ENCODE data around the gene ASPHD2. TPM values are rescaled to one million over a fixed set of nuclear protein-coding genes. Genes with fewer than 3 reads are reported as not detected.
"Not testable (repeated sequence)": the region's sequence is repeated elsewhere in the genome, so short reads cannot be mapped to it uniquely, and the experiment has no call there.

ASPHD2 gene
- total RNA-seq, 2 experiments from 2014 or later = 9.2 to 10.0 TPM

- Mint-ChIP-seq H3K36me3 (ENCODE audit: low read depth) (no peaks in the 10 kb centered on the region), H3K4me1 (ENCODE audit: low read depth) (peaks cover 1% of the 10 kb centered on the region), H3K27ac (no peak overlapping the region), H3K9me3 (ENCODE audit: insufficient read depth) (no peaks in the 10 kb centered on the region), H3K4me3 (no peak overlapping the region), H3K27me3 (ENCODE audit: low read depth) (peaks cover 2% of the 10 kb centered on the region)
- POLR2A ChIA-PET = no interaction called here
- peak; percentile 85 for ATAC-seq
- DNase-seq = peak; percentile 66
- CTCF ChIA-PET = interaction anchor here (0.8 to 4.9 kb wide), 5 partner anchors 32 to 275 kb away, joined by 3 to 52 read pairs (median 5); no protein-coding TSS in a partner anchor
These were observed 30.3 kb upstream of the ASPHD2 start for GRCh38 chr22:26398741-26399153.

GRCh38 chr22:26399289-26399688 lies 29.8 kb upstream of the ASPHD2 start:
- POLR2A ChIA-PET = no interaction called here
- CTCF ChIA-PET = interaction anchor here (1.0 to 4.9 kb wide), 6 partner anchors 11 to 274 kb away, joined by 3 to 52 read pairs (median 6); no protein-coding TSS in a partner anchor

GRCh38 chr22:26401726-26402125 lies 27.3 kb upstream of the ASPHD2 start:
- H3K27me3 Mint-ChIP-seq (ENCODE audit: low read depth) = peaks cover 8% of the 10 kb centered on the region
- CTCF ChIA-PET = interaction anchor here (0.9 to 1.6 kb wide), 4 partner anchors 34 to 60 kb away, joined by 3 to 7 read pairs (median 5); no protein-coding TSS in a partner anchor
- no peaks in the 10 kb centered on the region for H3K9me3 Mint-ChIP-seq (ENCODE audit: insufficient read depth)
- ATAC-seq (no peak), DNase-seq (no peak)
- POLR2A ChIA-PET = no interaction called here
- H3K27ac Mint-ChIP-seq = no peak overlapping the region
- H3K4me3 Mint-ChIP-seq = no peak overlapping the region
- no peaks in the 10 kb centered on the region for H3K36me3 Mint-ChIP-seq (ENCODE audit: low read depth)
- H3K4me1 Mint-ChIP-seq (ENCODE audit: low read depth) = peaks cover 10% of the 10 kb centered on the region

More at GRCh38 chr22:26399289-26399688, 29.8 kb upstream of the ASPHD2 start:
- H3K4me3 Mint-ChIP-seq = no peak overlapping the region
- ATAC-seq (no peak), DNase-seq (no peak)
- no peaks in the 10 kb centered on the region for H3K36me3 Mint-ChIP-seq (ENCODE audit: low read depth)
- no peaks in the 10 kb centered on the region for H3K9me3 Mint-ChIP-seq (ENCODE audit: insufficient read depth)
- H3K4me1 Mint-ChIP-seq (ENCODE audit: low read depth) = peaks cover 3% of the 10 kb centered on the region
- peaks cover 2% of the 10 kb centered on the region for H3K27me3 Mint-ChIP-seq (ENCODE audit: low read depth)
- H3K27ac Mint-ChIP-seq = no peak overlapping the region

GRCh38 chr22:26404851-26405421 lies 24.1 kb upstream of the ASPHD2 start:
- ChIA-PET CTCF (interaction anchor here (1.1 to 1.8 kb wide), 3 partner anchors 37 to 260 kb away, joined by 4 to 10 read pairs (median 5); no protein-coding TSS in a partner anchor), POLR2A (interaction anchor here (0.7 to 1.3 kb wide), 2 partner anchors 23 to 67 kb away, joined by 3 to 5 read pairs; no protein-coding TSS in a partner anchor)
- H3K27me3 Mint-ChIP-seq (ENCODE audit: low read depth) = peaks cover 14% of the 10 kb centered on the region
- H3K9me3 Mint-ChIP-seq (ENCODE audit: insufficient read depth) = no peaks in the 10 kb centered on the region
- ATAC-seq = no peak
- H3K4me3 Mint-ChIP-seq = no peak overlapping the region
- peaks cover 10% of the 10 kb centered on the region for H3K4me1 Mint-ChIP-seq (ENCODE audit: low read depth)
- H3K36me3 Mint-ChIP-seq (ENCODE audit: low read depth) = no peaks in the 10 kb centered on the region
- H3K27ac Mint-ChIP-seq = no peak overlapping the region
- no peak for DNase-seq

GRCh38 chr22:26406118-26406517 lies 22.9 kb upstream of the ASPHD2 start:
- H3K27me3 Mint-ChIP-seq (ENCODE audit: low read depth) = peaks cover 18% of the 10 kb centered on the region
- H3K4me1 Mint-ChIP-seq (ENCODE audit: low read depth) = peaks cover 10% of the 10 kb centered on the region
- ATAC-seq (no peak), DNase-seq (no peak)
- H3K27ac Mint-ChIP-seq = no peak overlapping the region
- no peaks in the 10 kb centered on the region for H3K9me3 Mint-ChIP-seq (ENCODE audit: insufficient read depth)
- CTCF ChIA-PET = interaction anchor here (1.5 to 1.8 kb wide), 2 partner anchors 38 to 55 kb away, joined by 5 to 10 read pairs; no protein-coding TSS in a partner anchor
- H3K36me3 Mint-ChIP-seq (ENCODE audit: low read depth) = no peaks in the 10 kb centered on the region
- POLR2A ChIA-PET = interaction anchor here (0.7 kb wide), 1 partner anchor 502 kb away, joined by 3 read pairs; no protein-coding TSS in a partner anchor
- H3K4me3 Mint-ChIP-seq = no peak overlapping the region

- not testable (repeated sequence) for H3K36me3 Mint-ChIP-seq (ENCODE audit: low read depth); H3K9me3 Mint-ChIP-seq (ENCODE audit: insufficient read depth); ATAC-seq; H3K4me3 Mint-ChIP-seq; H3K4me1 Mint-ChIP-seq (ENCODE audit: low read depth); H3K27ac Mint-ChIP-seq; DNase-seq
- POLR2A ChIA-PET = interaction anchor here (0.7 kb wide), 1 partner anchor 254 kb away, joined by 3 read pairs; no protein-coding TSS in a partner anchor
- CTCF ChIA-PET = interaction anchor here (2.3 kb wide), 1 partner anchor 44 kb away, joined by 6 read pairs; no protein-coding TSS in a partner anchor
- H3K27me3 Mint-ChIP-seq (ENCODE audit: low read depth) = peaks cover 22% of the 10 kb centered on the region
These were observed 20.4 kb upstream of the ASPHD2 start for GRCh38 chr22:26408562-26409220.

- Mint-ChIP-seq H3K27ac (no peak overlapping the region), H3K36me3 (ENCODE audit: low read depth) (no peaks in the 10 kb centered on the region), H3K27me3 (ENCODE audit: low read depth) (peaks cover 25% of the 10 kb centered on the region), H3K9me3 (ENCODE audit: insufficient read depth) (no peaks in the 10 kb centered on the region), H3K4me1 (ENCODE audit: low read depth) (peaks cover 1% of the 10 kb centered on the region), H3K4me3 (no peak overlapping the region)
- DNase-seq (no peak), ATAC-seq (no peak)
- ChIA-PET POLR2A (no interaction called here), CTCF (interaction anchor here (1.0 to 2.3 kb wide), 6 partner anchors 10 to 52 kb away, joined by 3 to 6 read pairs (median 4); no protein-coding TSS in a partner anchor)
These were observed 19.2 kb upstream of the ASPHD2 start for GRCh38 chr22:26409719-26410335.

GRCh38 chr22:26410386-26410785 lies 18.7 kb upstream of the ASPHD2 start:
- POLR2A ChIA-PET = no interaction called here
- Mint-ChIP-seq H3K4me1 (ENCODE audit: low read depth) (no peaks in the 10 kb centered on the region), H3K9me3 (ENCODE audit: insufficient read depth) (no peaks in the 10 kb centered on the region), H3K4me3 (no peak overlapping the region), H3K27ac (no peak overlapping the region), H3K36me3 (ENCODE audit: low read depth) (no peaks in the 10 kb centered on the region), H3K27me3 (ENCODE audit: low read depth) (peaks cover 22% of the 10 kb centered on the region)
- DNase-seq (no peak), ATAC-seq (no peak)
- CTCF ChIA-PET = interaction anchor here (0.7 to 2.3 kb wide), 7 partner anchors 11 to 51 kb away, joined by 3 to 6 read pairs (median 3); no protein-coding TSS in a partner anchor

- ChIA-PET POLR2A (interaction anchor here (1.4 kb wide), 1 partner anchor 14 kb away, joined by 3 read pairs; no protein-coding TSS in a partner anchor), CTCF (no interaction called here)
- ATAC-seq (no peak), DNase-seq (no peak)
- no peaks in the 10 kb centered on the region for H3K9me3 Mint-ChIP-seq (ENCODE audit: insufficient read depth)
- H3K4me1 Mint-ChIP-seq (ENCODE audit: low read depth) = no peaks in the 10 kb centered on the region
- H3K4me3 Mint-ChIP-seq = no peak overlapping the region
- no peak overlapping the region for H3K27ac Mint-ChIP-seq
- no peaks in the 10 kb centered on the region for H3K36me3 Mint-ChIP-seq (ENCODE audit: low read depth)
- H3K27me3 Mint-ChIP-seq (ENCODE audit: low read depth) = peaks cover 36% of the 10 kb centered on the region
These were observed 14.7 kb upstream of the ASPHD2 start for GRCh38 chr22:26414347-26414746.

GRCh38 chr22:26416256-26416655 lies 12.8 kb upstream of the ASPHD2 start:
- H3K4me1 Mint-ChIP-seq (ENCODE audit: low read depth) = no peaks in the 10 kb centered on the region
- no peak overlapping the region for H3K27ac Mint-ChIP-seq
- H3K9me3 Mint-ChIP-seq (ENCODE audit: insufficient read depth) = no peaks in the 10 kb centered on the region
- H3K27me3 Mint-ChIP-seq (ENCODE audit: low read depth) = peaks cover 41% of the 10 kb centered on the region
- DNase-seq (no peak), ATAC-seq (no peak)
- ChIA-PET POLR2A (interaction anchor here (1.9 kb wide), 1 partner anchor 12 kb away, joined by 4 read pairs; no protein-coding TSS in a partner anchor), CTCF (interaction anchor here (1.0 to 1.9 kb wide), 3 partner anchors 13 to 51 kb away, joined by 3 to 4 read pairs (median 4); no protein-coding TSS in a partner anchor)
- H3K36me3 Mint-ChIP-seq (ENCODE audit: low read depth) = no peaks in the 10 kb centered on the region
- H3K4me3 Mint-ChIP-seq = no peak overlapping the region

GRCh38 chr22:26416670-26417276 lies 12.3 kb upstream of the ASPHD2 start:
- DNase-seq (no peak), ATAC-seq (no peak)
- Mint-ChIP-seq H3K9me3 (ENCODE audit: insufficient read depth) (no peaks in the 10 kb centered on the region), H3K36me3 (ENCODE audit: low read depth) (no peaks in the 10 kb centered on the region), H3K4me3 (no peak overlapping the region), H3K27me3 (ENCODE audit: low read depth) (peaks cover 43% of the 10 kb centered on the region), H3K27ac (no peak overlapping the region), H3K4me1 (ENCODE audit: low read depth) (no peaks in the 10 kb centered on the region)
- CTCF ChIA-PET = interaction anchor here (1.0 to 1.9 kb wide), 3 partner anchors 14 to 52 kb away, joined by 3 to 4 read pairs (median 4); no protein-coding TSS in a partner anchor
- POLR2A ChIA-PET = interaction anchor here (1.9 kb wide), 1 partner anchor 12 kb away, joined by 4 read pairs; no protein-coding TSS in a partner anchor

All from activated CD8-positive, alpha-beta T cell treated with anti-CD3 and anti-CD28 coated beads, Interleukin-2, amount 10 ng/mL, durations not matched to agents 7 days and 5 days (primary cell).